NOMO-1 treated with dmso at 0.1 percent for 144 hours (cell line): Measurements from ENCODE around the gene HLF.

Source experiments
- DNase-seq: peaks from one replicate; lab custom pipeline; 2025; ENCODE audit not compliant: unreplicated experiment; lab: John Stamatoyannopoulos, UW

HLF gene

GRCh38 chr17:55273579-55274354, 9.0 kb downstream of the HLF start:
- DNase-seq = no peak

- DNase-seq = no peak
These were observed 9.8 kb downstream of the HLF start for GRCh38 chr17:55274355-55275255.

GRCh38 chr17:55275894-55276804, 11.4 kb downstream of the HLF start:
- no peak for DNase-seq

DNA sequence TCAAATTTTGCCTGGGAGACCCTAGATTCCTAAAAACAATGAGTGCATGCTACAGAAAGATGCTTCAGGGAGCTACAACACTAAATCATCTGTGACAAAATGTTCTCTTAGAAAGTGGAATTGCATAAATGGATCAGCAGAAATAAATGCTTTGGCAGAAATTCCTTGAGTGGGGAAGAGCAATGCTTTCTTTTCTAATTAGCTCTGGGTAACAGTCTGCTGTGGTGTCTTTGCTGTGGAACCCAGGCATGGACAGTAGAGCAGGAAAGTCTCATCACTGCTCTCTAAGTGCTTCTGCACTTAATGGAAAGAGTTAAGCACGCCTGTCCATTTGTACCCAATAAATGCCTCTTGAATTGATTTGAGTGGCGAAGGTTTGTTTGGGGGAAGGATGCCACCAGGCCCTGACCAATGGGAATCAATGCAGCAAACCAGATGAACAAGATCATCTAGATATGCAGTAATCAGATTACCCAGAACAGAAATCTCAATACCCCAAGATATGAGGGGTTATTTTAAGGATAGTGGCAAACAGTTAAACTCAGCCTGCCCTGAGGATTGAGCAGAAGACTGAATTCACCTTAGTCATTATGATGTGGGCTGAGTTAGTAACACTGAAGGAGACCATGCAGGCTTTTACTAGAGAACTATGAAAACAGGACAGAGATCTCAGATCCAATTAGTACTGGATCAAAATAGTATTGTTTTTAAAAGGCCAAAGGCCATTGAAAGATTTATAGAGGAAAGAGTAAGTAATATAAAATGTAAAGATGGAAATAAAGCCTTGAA, 13.6 kb downstream of the HLF start:
- DNase-seq = no peak

GRCh38 chr17:55279203-55279602, 14.4 kb downstream of the HLF start:
- DNase-seq = no peak

DNA sequence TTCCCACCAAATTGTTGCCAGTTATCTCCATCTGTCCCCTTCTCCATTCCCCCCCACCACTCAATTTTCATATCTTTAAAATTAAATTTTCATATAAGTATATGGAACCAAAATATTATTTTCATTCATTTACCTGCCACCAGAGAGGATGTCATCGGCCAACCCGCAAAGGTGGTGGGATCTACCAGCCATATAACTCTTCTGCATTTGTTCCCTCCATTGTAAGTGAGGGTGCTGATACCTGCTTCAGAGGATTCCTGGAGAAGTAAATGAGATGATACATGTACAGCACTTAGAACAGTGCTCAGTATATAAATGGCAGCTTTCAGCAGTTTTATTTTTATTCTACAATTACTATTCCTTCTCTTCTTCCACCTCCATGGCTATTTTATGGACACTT, 15.0 kb downstream of the HLF start:
- DNase-seq = no peak

GRCh38 chr17:55280212-55280611, 15.5 kb downstream of the HLF start:
- no peak for DNase-seq

DNA sequence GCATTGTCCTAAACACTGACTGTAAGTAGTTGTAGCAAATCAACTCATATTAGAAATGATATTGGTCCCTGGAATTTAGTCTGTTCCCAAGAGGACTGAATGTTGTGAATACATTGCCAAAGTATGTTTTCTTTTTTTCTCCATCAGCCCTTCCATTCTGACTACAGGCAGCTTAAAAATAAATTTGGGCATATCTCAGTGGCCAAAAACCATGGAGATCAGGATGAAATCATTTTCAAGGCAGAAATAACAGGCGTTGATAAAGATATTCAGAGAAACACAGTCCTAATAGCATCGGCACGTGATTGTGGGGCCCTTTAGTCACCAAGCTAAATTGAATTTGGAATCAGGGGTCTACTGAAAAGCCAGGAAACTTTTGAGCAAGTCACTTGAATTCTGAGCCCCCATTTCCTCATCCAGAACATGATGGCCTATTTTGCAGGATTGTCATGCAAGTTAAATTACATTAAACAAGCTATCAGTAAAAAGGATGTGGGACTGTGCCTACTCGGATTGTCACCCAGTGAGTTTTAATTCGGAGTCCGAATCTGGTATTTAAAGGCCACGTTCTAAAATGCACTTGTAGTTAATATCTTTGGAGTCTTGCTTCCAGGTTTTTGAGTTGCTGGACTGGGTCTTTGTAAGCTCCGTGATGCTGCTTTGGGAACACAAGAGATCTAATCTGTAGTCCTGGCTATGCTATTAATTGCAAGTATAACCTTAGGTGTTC, 17.1 kb downstream of the HLF start:
- DNase-seq = no peak

DNA sequence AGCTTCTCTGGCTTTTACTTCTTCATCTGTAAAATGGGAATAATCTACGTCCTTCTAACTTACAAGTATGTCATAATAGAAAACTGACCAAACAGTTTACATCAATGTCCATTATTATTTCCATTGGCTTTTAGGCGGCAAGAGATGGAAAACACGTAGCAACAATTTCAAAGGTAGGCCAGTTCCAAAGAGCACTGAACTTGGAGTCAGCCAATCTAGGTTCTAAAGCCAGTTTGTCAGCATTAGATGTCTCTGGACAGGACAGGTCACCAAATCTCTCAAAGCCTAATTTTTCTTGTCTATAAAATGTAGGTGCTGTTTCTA, 17.6 kb downstream of the HLF start:
- DNase-seq = no peak

DNA sequence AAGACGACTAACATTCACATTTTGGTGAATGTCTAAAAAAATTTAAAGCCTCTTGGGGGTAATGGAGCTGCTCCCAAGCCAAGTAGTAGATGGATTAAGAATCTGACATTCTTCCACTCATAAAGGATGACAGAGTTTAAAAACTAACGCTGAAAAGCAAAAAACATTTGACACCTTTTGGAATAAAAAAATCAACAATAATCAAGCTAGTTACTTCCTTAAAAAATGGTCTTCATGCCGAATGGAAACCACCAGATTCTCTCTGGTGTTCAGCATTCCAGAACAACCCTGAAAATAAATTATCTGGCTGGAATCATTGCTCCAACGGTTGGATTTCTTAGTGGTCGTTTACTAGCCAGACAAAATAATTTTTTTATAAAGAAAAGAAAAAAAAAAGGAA, 18.0 kb downstream of the HLF start:
- no peak for DNase-seq

DNA sequence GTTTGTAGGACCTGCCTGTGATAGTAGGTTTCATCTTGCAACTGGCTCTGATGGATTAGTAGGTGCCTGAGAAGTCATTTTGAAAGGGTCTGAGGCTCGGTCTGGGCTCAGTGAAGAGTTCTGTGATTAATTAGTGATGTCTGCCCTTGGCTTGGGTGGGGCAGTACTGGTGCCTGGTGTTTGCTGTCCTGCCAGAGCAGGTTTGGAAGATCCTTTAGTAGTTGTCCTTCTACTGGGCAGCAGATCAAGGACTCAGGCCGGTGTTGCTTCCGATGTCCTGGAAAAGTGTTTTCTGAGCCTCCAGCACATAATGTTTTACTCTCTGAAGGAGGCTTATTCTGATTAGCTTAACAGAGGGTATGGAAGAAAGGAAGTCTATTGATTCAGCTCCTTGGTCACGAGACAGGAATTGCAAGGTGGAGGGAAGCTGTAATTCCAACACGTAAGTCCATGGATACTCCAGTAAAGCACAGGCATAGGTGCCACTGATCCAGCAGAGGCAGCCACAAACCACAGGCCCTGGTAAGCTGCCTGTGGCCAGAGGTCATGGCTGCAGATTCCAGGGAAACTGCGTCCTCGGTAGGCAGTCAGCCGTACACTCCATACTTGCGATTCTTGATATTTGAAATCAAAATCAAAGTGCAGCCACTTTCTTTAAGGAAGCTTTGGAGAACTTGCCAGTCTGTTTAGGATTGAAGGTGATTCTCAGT, 18.7 kb downstream of the HLF start:
- DNase-seq = no peak

- DNase-seq = no peak
These were observed 19.5 kb downstream of the HLF start for GRCh38 chr17:55284001-55284884.

DNA sequence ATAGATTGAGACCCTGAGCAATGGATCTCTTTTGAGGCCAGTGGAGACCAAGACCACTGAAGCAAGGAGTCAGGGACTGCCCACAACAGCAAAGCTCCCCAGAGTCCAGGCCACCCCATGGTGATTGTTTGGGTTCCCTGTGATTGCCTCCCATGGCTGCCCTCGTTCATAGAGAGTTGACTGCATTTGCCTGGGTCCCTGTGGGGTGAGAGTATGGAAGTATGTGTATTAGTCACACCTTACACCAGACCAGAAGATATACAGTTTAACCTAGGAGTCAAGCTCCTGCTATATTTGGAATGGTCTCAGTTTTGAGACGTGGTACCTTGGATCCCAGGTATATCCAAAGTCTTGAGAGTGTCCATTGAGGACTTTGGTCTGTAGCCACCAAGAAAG, 20.2 kb downstream of the HLF start:
- DNase-seq = no peak

GRCh38 chr17:55285340-55286301, 20.9 kb downstream of the HLF start:
- DNase-seq = no peak

DNA sequence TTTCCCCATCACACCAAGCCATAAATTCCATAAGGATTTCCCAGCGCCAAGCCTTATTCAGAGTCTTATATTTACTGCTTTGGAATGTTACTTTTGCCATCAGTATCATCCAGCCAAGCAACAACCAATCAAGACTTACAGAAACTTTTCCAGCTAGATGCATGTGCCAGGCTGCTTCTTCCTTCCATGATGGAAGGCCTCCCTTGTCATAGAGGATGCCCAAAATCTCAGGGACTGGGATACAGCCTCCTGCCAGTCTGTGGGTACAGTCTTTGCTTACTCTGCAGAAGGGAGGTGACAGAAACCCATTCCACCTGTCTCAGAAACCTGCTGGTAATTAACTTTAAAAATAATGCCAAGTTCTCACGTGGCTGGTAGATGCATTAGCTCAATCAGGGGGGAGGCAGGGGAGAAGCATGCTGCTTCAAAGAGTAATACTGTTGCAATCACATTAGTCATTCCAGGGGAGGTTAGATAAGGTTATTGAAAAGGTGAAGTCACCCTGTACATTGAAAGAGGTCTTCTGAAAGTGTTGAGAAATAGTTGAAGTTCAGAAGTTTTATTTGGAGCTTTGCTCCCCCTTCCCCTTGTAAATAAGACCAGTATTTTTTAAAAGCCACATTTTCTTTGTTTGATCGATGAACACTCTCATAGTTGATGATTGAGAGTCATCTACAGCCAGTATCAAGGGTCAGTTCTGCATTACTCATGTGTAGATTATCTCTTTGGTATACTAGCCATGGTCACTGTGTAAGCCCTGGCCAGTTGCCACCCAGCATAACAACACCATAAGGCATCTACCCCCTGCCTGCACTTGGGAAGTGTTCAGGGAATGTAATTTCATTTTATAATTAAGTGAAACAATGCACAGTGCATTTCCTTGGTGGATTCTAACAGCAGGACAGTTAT, 22.2 kb downstream of the HLF start:
- DNase-seq = no peak
